GM12878 (cell line): ENCODE results near the gene HUS1.

ENCODE experiments used
- ATF3 ChIP-seq: IDR thresholded peaks from 2 replicates; pipeline ENCODE4 v1.6.1; 2011; ENCODE audit warnings: low read depth, mild to moderate bottlenecking, low read length, moderate library complexity, borderline replicate concordance; ENCODE audit errors: extremely low read depth
- CEBPB ChIP-seq, 2 experiments: fragments of 150-350 bp in 1 of 2; IDR thresholded peaks; 2 replicates each; pipeline ENCODE4 v1.6.1; 2012 to 2014; ENCODE audit warnings: low read depth in 2 of 2, low read length in 2 of 2, borderline replicate concordance in 1 of 2, inconsistent platforms in 1 of 2
- CTCF ChIP-seq, 3 experiments: IDR thresholded peaks in 2 of 3; conservative IDR thresholded peaks in 1 of 3; 2 replicates each; pipeline ENCODE4 v1.5.1; 2011; ENCODE audit warnings: low read depth in 3 of 3, low read length in 3 of 3, mild to moderate bottlenecking in 3 of 3, control low read depth in 2 of 3, moderate library complexity in 2 of 3, inconsistent platforms in 1 of 3, mixed read lengths in 1 of 3; ENCODE audit not compliant: control insufficient read depth in 2 of 3, insufficient read depth in 1 of 3; ENCODE audit errors: extremely low read depth in 1 of 3
- SMC3 ChIP-seq: IDR thresholded peaks from 2 replicates; pipeline ENCODE4 v1.6.1; 2011; ENCODE audit warnings: low read length, improper control_type of control experiment, borderline replicate concordance
- ZBED1 ChIP-seq: IDR thresholded peaks from 2 replicates; pipeline ENCODE4 v1.6.1; 2016; ENCODE audit warnings: borderline replicate concordance
- ZBTB33 ChIP-seq: fragments of 450-650 bp; IDR thresholded peaks from 2 replicates; pipeline ENCODE4 v1.6.1; 2017; ENCODE audit warnings: mild to moderate bottlenecking

- no peak for TF ChIP-seq CEBPB (IDR thresholded peaks at IDR 0.05; ENCODE audit: borderline replicate concordance in 1 of 2, low read depth in 2 of 2, low read length in 2 of 2)
- TF ChIP-seq ZBED1: no peak
- no peak for TF ChIP-seq CTCF (IDR thresholded peaks at IDR 0.05 in 2 of 3, conservative IDR thresholded peaks at IDR 0.05 in 1 of 3; ENCODE audit: control insufficient read depth in 2 of 3, extremely low read depth in 1 of 3, insufficient read depth in 1 of 3, low read depth in 3 of 3, low read length in 3 of 3)
- TF ChIP-seq ZBTB33: no peak
- TF ChIP-seq ATF3: no peak
- no peak for TF ChIP-seq SMC3
These were observed 49.5 kb upstream of the HUS1 start, which contains the start of gene SUN3 for GRCh38 chr7:48028938-48029337.
